Measurements from ENCODE around the gene RASGRP2. TPM values are rescaled to one million over a fixed set of nuclear protein-coding genes. Genes with fewer than 3 reads are reported as not detected.

RASGRP2 gene
- total and polyA plus RNA-seq, 3 donors from 2014 or later = 14.4 to 26.3 (median 24.0) TPM

DNA sequence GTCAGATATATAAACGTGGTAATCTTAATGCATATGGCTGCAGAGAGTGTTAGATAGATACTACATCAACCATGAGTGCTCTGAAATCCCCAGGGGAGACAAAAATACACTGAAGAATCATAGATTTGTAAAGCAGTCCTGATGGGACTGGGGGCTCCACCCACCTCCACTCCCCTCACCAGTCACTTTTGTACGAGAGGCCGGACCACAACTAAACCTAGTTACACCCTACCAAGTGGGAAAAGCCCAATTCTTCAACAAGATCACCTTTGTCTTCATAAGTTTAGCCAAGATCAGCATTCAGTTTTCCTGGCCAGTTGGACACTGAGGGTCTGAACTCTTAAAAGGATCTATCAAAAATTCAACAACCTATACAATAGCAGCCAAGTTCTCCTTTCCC is 32.9 kb upstream of the RASGRP2 start:
- H3K27ac ChIP-seq = peak overlapping the region; percentile 47 to 100
- DNase-seq = no peak
- peak overlapping the region; percentile 75 to 99 for H3K4me3 ChIP-seq
- H3K36me3 ChIP-seq (ENCODE audit: low read depth, missing control alignments) = no peaks in the 10 kb centered on the region
- no peaks in the 10 kb centered on the region for H3K9me3 ChIP-seq
- H3K4me1 ChIP-seq = peaks cover 49% of the 10 kb centered on the region
- WGBS, 2 donors = 6 to 7% methylated on average over 3 of the region's 3 CpGs
- no peak for TF ChIP-seq POLR2A (IDR thresholded peaks at IDR 0.05)
- TF ChIP-seq, protein P1, sequence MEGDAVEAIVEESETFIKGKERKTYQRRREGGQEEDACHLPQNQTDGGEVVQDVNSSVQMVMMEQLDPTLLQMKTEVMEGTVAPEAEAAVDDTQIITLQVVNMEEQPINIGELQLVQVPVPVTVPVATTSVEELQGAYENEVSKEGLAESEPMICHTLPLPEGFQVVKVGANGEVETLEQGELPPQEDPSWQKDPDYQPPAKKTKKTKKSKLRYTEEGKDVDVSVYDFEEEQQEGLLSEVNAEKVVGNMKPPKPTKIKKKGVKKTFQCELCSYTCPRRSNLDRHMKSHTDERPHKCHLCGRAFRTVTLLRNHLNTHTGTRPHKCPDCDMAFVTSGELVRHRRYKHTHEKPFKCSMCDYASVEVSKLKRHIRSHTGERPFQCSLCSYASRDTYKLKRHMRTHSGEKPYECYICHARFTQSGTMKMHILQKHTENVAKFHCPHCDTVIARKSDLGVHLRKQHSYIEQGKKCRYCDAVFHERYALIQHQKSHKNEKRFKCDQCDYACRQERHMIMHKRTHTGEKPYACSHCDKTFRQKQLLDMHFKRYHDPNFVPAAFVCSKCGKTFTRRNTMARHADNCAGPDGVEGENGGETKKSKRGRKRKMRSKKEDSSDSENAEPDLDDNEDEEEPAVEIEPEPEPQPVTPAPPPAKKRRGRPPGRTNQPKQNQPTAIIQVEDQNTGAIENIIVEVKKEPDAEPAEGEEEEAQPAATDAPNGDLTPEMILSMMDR (IDR thresholded peaks at IDR 0.05) = no peak
- no peaks in the 10 kb centered on the region for H3K27me3 ChIP-seq
- intact Hi-C loops (cut with DNase I; ENCODE audit: low total_unique reads) = no loop called here

DNA sequence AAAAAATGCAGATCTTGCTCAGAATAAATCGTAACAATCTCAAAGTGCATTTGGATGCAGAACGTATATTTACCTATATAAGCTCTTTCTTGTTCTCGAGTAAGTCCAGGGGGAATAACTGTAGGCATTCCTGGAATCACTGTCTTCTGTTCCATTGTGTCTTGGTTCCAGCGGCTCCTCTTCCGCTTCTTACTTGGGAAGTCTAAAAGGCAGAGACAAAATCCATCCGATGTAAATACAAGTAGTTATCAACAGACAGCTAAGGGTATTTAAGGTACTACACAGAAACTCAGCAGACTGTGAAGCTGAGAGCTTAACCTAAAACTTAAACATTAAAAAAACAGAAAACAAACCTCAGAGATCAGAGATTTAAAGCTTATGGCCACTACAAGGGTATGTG is 32.5 kb upstream of the RASGRP2 start:
- peak overlapping the region in 1 of 2 donors; percentile 75 for H3K4me3 ChIP-seq
- peaks cover 49% of the 10 kb centered on the region for H3K4me1 ChIP-seq
- WGBS, 2 donors = 37 to 40% methylated on average over 6 of the region's 6 CpGs
- no peaks in the 10 kb centered on the region for H3K36me3 ChIP-seq (ENCODE audit: low read depth, missing control alignments)
- no peaks in the 10 kb centered on the region for H3K27me3 ChIP-seq
- H3K27ac ChIP-seq = no peak overlapping the region
- H3K9me3 ChIP-seq = no peaks in the 10 kb centered on the region
- intact Hi-C loops (cut with DNase I; ENCODE audit: low total_unique reads) = no loop called here
- no peak for DNase-seq
- no peak for TF ChIP-seq POLR2A (IDR thresholded peaks at IDR 0.05)
- TF ChIP-seq, protein P1 (IDR thresholded peaks at IDR 0.05) = no peak

DNA sequence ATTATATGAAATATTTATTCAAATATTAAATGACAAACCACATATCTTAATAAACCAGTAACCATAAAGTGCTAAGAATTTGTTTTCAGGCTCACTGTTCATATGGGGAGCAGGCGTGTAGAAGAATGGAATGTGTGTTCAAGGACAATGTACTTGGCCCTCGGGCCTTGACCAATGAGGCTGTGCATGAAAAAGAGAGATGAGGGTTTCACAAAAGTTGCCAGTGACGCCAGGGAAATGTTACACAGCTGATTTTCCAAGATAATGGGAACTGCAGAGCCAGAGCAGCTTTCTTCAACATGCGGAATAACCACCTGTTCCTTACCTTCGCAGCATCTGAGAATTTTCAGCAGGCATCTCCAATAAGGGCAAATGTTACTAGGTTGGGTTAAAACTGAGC is 30.2 kb upstream of the RASGRP2 start:
- H3K9me3 ChIP-seq = no peaks in the 10 kb centered on the region
- H3K4me1 ChIP-seq = peaks cover 44% of the 10 kb centered on the region
- no peak overlapping the region for H3K27ac ChIP-seq
- 36 to 63% methylated on average over 5 of the region's 5 CpGs for WGBS, 2 donors
- H3K4me3 ChIP-seq = no peak overlapping the region
- intact Hi-C loops (cut with DNase I; ENCODE audit: low total_unique reads) = no loop called here
- H3K36me3 ChIP-seq (ENCODE audit: low read depth, missing control alignments) = no peaks in the 10 kb centered on the region
- no peak for TF ChIP-seq POLR2A (IDR thresholded peaks at IDR 0.05)
- TF ChIP-seq, protein P1 (IDR thresholded peaks at IDR 0.05) = no peak
- no peaks in the 10 kb centered on the region for H3K27me3 ChIP-seq
- peak; percentile 72 for DNase-seq

DNA sequence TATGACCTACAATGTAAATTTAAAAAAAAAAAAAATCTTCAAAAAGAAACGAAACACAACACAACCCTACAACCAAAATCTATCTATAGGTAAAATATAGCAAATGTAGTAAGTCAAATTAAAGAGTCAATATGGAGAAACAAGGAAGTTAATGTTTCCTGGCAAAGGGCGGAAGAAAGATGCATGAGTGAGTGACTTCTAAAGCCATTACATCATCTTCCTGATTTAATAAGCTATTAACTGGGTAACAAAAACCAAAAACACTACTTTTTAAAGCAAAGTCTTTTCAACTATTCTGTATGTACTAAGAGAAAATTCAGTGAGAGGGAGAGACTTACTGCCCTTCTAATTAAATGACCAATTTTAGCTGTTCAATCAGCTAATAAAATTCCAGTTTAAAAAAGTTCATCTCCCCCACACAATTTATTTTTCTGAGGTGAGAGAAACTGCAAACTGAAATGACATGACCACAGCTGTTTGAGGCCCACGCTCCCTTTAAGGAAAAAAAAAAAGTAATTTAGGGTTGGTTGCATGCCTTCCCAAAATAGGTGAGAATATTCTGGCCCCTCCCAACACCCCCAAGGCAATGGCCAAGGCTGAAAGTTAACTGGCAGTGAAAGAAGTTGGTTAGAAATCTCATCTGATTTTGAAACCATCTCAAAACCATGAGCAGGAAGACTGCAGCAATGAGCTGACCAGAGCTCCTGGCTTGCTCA is 28.5 kb upstream of the RASGRP2 start:
- Histone ChIP-seq H3K9me3 (no peaks in the 10 kb centered on the region), H3K27ac (peak overlapping the region in 1 of 2 donors; percentile 46), H3K27me3 (no peaks in the 10 kb centered on the region), H3K36me3 (ENCODE audit: low read depth, missing control alignments) (no peaks in the 10 kb centered on the region), H3K4me3 (no peak overlapping the region), H3K4me1 (peaks cover 46% of the 10 kb centered on the region)
- no peak for TF ChIP-seq POLR2A (IDR thresholded peaks at IDR 0.05)
- TF ChIP-seq, protein P1 (IDR thresholded peaks at IDR 0.05) = no peak
- WGBS, 2 donors = 72% methylated on average over 3 of the region's 3 CpGs
- no peak for DNase-seq
- intact Hi-C loops (cut with DNase I; ENCODE audit: low total_unique reads) = no loop called here

DNA sequence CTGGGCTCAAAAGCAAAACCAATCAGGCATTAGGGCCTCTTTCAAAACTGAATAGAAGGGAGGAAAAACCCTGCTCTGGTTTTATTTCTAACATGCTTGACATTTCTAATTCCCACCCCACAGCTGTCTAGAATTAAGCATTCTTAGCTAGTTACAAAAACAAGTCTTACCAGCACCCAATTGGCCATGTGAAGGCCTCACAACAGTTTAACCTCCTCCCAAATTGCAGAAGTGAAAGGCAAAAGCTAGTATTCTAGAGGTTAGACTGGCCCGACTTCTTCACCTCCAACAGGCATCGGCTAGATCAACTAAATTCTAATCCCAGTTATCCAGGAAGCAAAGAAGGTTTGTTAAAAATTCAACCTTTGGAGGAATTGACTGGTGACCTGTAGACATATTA is 27.9 kb upstream of the RASGRP2 start:
- Histone ChIP-seq H3K27ac (peak overlapping the region in 1 of 2 donors; percentile 46), H3K4me1 (peaks cover 49% of the 10 kb centered on the region), H3K4me3 (no peak overlapping the region), H3K27me3 (no peaks in the 10 kb centered on the region), H3K36me3 (ENCODE audit: low read depth, missing control alignments) (no peaks in the 10 kb centered on the region), H3K9me3 (no peaks in the 10 kb centered on the region)
- TF ChIP-seq, protein P1 (IDR thresholded peaks at IDR 0.05) = no peak
- no peak for TF ChIP-seq POLR2A (IDR thresholded peaks at IDR 0.05)
- no peak for DNase-seq
- 85 to 91% methylated on average over 2 of the region's 2 CpGs for WGBS, 2 donors
- intact Hi-C loops (cut with DNase I; ENCODE audit: low total_unique reads) = no loop called here
